ENCODE data around the gene NPTXR.
"Not testable (repeated sequence)": the region's sequence is repeated elsewhere in the genome, so short reads cannot be mapped to it uniquely, and the experiment has no call there.

NPTXR gene

DNA sequence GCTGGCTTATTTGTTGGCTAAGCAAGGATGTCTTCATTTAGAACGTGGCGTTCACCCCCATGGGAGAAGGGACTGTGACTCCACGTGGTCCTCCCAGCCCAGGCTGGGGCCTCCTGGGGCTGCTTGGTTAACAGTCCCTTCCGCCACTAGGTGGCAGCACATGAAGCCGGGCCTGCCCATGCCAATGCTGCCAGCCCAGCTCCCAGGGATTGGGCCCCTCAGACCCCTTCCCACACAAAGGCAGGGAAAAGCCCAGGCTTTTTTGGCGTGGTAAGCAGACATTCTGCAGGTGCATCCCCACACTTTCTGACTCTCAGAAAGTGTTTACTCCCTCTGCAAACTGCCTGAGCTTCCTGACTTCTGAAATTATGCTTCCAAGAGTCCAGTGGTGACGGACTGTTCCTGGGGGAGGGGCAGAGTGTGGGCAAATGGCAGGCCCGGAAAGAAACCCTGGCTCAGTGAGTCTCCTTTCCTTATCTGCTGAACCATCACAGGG lies 25.1 kb upstream of the NPTXR start:
- DNase-seq: peak in 10 of 14 donors; percentile 26 to 78 (median 48)

DNA sequence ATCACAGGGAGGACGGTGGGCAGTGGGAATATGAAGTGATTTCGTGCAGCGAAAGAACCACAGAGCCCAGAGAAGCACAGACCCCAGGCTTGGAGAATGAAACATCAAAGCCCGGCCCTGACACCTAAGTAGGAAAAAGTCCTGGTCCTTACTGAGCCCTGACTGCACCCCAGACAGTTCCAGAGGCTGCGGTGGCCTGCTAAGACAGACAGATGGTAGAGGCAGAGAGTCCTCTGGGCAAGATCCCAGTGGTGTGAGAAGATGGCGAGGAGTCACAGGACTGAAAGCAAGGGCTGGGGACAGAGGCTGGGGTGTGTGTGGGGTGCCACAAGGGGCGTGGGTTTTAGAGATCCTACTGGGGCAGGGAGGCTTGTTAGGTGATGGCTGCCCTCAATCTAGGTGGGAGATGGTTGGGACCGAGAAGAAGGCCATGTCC lies 24.5 kb upstream of the NPTXR start:
- DNase-seq: no peak

GRCh38 chr22:38867471-38868285 lies 23.9 kb upstream of the NPTXR start:
- DNase-seq: no peak

DNA sequence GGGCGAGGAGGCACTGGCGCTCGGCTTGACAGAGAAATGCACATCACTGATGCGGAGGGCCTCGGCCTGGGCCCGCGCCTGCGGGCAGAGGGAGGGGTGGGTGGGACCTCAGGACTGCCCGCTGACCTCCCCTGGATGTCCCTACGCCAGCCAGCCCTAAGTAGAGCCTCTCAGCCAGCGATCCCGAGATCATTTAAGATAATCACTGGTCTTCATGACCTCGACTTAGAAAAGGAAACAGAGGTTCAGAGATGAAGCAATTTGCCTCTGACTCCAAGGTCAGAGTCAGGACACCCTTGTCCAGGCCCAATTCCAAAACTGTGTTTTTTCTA lies 23.3 kb upstream of the NPTXR start:
- no peak for DNase-seq

GRCh38 chr22:38866399-38867123 lies 22.7 kb upstream of the NPTXR start:
- DNase-seq: no peak

DNA sequence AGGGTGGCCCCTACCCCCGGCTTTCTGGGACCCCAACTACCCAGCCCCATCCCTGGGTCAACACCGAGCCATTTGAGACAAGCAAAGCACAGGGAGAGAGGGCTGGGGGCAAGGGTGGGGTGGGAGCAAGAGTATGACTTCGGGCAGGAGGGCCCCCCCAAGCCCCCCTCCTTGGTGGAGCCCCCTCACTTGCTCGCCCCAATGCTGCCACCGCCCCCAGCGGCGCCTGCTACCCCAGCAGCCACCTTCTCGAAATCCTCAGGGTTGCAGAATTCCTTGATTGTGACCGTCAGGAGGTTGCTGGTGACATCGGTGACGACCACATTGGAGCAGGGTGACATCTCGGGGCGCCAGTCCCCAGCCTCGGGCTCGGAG lies 22.2 kb upstream of the NPTXR start:
- DNase-seq: no peak

- DNase-seq: no peak
Observed at GRCh38 chr22:38865201-38866023, 21.6 kb upstream of the NPTXR start.

DNA sequence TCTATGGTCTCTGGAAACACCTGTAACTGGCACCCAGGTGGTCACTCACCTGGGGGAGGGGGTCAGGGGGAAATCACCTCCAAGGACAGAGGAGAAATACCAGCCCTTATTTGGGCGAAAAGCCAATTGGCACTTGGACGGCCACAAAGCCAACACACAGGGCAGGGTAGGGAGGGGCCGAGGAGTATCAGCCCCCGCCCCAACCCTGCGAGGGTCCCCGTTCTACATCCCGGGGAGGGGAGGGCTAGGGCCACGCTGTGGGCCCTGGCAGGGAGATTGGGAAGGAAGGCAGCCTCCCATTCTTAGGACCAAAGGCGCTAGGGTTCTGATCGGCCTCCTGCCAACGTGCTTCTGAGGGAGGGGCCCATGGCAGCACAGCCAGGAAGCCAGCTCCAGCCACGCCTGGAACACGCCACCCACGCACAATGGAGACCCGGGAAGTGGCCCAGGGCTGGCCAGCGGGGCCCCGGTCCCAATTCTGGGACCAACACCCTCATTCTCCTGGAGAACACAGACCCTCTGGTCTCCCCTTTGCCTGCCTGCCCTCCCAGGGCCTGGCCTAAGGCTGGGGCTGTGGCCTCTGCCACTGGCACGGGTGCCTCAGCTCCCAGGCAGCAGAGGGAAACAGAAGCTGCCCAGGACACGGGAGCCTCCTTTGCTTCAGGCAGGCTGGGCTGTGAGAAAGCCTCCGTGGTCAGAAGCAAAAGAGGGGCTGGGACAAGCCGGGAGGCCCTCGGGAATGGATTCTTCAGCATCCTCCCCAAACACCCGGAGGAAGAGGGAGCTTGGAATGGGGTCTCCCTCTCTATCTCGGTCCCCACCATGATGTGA lies 20.7 kb upstream of the NPTXR start:
- no peak for DNase-seq

- DNase-seq: no peak
Observed at GRCh38 chr22:38863531-38864131, 19.8 kb upstream of the NPTXR start.

DNA sequence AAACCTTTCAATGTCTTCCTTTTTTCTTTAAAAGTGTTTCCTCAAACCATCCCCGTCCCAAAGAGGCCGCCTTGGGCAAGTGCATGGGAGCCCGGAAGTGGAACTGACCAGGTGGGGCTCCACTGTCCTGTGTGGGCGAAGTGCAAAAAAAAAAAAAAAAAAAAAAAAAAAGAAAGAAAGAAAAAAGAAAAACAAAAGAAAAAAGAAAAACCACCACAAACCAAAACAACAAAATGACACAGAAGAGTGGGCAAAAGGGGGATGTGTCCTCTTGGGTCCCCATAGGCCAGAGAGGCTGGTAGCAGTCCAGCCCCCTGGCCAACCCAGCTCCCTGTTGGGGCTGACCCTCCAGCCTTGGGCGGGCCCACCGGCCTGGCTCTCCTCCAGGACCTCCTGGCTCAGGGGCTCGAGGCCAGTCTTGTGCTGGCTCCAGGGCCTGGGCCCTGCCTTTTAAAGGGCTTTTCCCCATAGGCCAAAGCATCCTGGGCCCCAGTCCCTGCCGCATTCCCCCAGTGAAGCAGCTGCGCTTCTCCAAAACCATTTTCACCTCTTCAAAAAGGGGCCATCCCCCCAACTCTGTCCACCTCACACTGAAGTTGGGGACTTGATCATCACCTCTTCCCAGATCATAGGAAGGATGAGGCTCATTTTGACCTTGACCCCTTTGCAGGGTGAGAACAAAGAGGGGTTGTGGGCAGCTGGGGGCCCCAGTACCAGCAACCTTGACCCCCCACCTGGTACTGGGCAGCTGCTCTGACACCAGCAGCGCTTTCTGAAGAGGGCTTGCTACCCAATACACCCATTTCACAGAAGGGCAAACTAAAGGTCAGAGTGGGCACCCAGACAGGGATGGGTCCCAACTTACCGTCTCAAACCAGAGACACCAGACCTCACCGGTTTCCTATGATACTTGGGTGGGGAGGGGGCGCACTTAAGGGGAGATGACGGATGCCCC lies 18.8 kb upstream of the NPTXR start:
- DNase-seq: peak in 8 of 14 donors; percentile 10 to 74 (median 28)

- no peak for DNase-seq
Observed at GRCh38 chr22:38861927-38862326, 18.1 kb upstream of the NPTXR start.

- DNase-seq: no peak
Observed at GRCh38 chr22:38861170-38861876, 17.5 kb upstream of the NPTXR start.

DNA sequence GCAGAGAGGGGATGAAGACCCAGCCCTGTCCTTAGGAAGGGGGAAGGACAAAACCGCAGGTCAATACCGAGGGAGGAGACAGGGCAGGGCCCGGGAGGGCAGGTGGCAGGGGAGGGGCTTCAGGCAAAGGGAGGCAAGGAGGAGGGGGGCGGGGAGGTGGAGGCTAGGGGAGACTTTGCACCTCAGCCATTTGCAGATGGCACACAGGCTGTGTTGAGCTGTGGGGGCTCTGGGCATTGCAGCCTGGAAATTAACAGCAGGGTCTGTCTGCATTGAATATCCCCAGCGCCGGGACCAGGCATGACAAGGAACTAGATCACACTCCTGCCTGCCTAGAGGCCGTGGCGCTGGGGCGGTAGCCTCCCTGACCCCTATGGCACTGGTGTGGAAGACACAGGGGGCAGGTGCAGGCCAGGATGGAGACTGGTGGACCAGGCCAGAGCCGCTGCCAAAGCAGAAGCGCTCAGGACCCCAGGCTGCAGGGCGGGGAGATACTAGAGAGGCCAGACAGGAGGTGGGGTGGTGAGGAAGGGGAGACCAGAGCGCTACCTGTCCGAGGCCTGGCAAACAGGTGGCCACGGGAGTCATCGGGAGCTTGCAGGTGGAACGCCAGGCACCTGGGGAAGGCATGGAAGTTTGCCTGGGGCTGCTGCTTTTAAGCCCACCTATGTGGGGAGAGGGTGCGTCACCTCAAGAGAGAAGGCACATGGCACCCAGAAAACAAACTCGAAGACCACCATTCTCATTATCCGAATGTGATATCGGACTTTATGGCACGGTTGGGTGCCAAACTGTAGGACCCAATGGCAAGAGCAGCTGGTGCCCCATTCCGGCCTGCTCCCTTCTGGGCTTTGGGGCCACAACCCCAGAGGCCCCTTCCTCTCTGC lies 16.7 kb upstream of the NPTXR start:
- no peak for DNase-seq

- no peak for DNase-seq
Observed at GRCh38 chr22:38859581-38860282, 15.9 kb upstream of the NPTXR start.

- DNase-seq: no peak
Observed at GRCh38 chr22:38858492-38858891, 14.7 kb upstream of the NPTXR start.

GRCh38 chr22:38854476-38854875 lies 10.6 kb upstream of the NPTXR start:
- DNase-seq: not testable (repeated sequence)

- DNase-seq: not testable (repeated sequence)
Observed at GRCh38 chr22:38853883-38854282, 10.1 kb upstream of the NPTXR start.

DNA sequence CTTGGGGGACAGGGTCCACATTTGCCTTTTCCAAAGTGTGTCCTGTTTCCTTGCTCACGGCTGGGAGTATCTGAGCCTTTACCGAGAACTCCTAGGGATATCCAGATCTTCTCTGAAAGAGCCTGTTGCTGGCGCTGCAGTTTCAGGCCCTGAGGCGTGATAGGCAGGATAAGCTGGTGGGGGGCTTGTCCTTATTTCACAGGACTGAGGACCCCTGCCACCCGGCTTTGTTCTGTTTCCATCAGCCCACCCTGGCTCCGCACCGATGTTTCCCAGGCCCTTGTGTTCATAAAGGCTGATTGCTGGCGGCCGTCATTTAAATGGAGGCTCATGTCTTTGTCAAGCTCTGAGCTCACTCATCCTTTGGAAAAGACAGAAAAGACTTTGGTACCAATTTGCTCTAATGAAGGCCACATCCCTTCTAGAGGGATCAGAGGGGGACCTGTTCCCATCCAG lies 9.4 kb upstream of the NPTXR start:
- DNase-seq: no peak

Measured in C1 segment of cervical spinal cord (tissue), 14 donors.